Smooth muscle cell (in vitro differentiated cells): ENCODE results near the gene SPATA13. TPM values are rescaled to one million over a fixed set of nuclear protein-coding genes. Genes with fewer than 3 reads are reported as not detected.
"Not testable (repeated sequence)": the region's sequence is repeated elsewhere in the genome, so short reads cannot be mapped to it uniquely, and the experiment has no call there.

Source experiments
- DNase-seq: peaks from one replicate; lab custom pipeline; 2025; ENCODE audit not compliant: unreplicated experiment; lab: John Stamatoyannopoulos, UW
- H2AFZ ChIP-seq: fragments of 200-600 bp; sonication (generic); 2 replicates; pipeline ENCODE4 v1.6.0; 2016; ENCODE audit warnings: antibody characterized with exemption, low read depth, mild to moderate bottlenecking
- H3F3A ChIP-seq: fragments of 200-600 bp; sonication (generic); 2 replicates; pipeline ENCODE4 v1.6.0; 2017; ENCODE audit warnings: antibody characterized with exemption, low read depth
- H3K27ac ChIP-seq: fragments of 200-600 bp; sonication (generic); 2 replicates; pipeline ENCODE4 v1.5.1; 2016; ENCODE audit warnings: low read depth, mild to moderate bottlenecking
- H3K27me3 ChIP-seq: fragments of 200-600 bp; sonication (generic); 2 replicates; pipeline ENCODE4 v1.6.1; 2016; ENCODE audit warnings: low read depth, mild to moderate bottlenecking
- H3K36me3 ChIP-seq: fragments of 200-600 bp; sonication (generic); 2 replicates; pipeline ENCODE4 v1.5.1; 2016; ENCODE audit warnings: low read depth
- H3K4me1 ChIP-seq: fragments of 200-600 bp; sonication (generic); 2 replicates; pipeline ENCODE4 v1.5.1; 2016; ENCODE audit warnings: low read depth
- H3K4me2 ChIP-seq: fragments of 200-600 bp; sonication (generic); 2 replicates; pipeline ENCODE4 v1.6.0; 2016; ENCODE audit warnings: mild to moderate bottlenecking
- H3K4me3 ChIP-seq: fragments of 200-600 bp; sonication (generic); 2 replicates; pipeline ENCODE4 v1.5.1; 2016; ENCODE audit warnings: mild to moderate bottlenecking
- H3K79me2 ChIP-seq: fragments of 200-600 bp; sonication (generic); 2 replicates; pipeline ENCODE4 v1.6.0; 2016; ENCODE audit warnings: low read depth, mild to moderate bottlenecking
- H3K9ac ChIP-seq: fragments of 200-600 bp; sonication (generic); 2 replicates; pipeline ENCODE4 v1.6.0; 2016; ENCODE audit warnings: low read depth
- H3K9me3 ChIP-seq: fragments of 200-600 bp; sonication (generic); replicated peaks from 2 replicates; pipeline ENCODE4 v1.5.1; 2016; ENCODE audit warnings: low read depth
- H4K20me1 ChIP-seq: fragments of 200-600 bp; sonication (generic); 2 replicates; pipeline ENCODE4 v1.6.0; 2016; ENCODE audit warnings: low read depth
- WGBS: methylation state at CpG from one replicate; pipeline ENCODE4 v1.1.7; 2016; ENCODE audit warnings: low lambda C conversion rate; 5-methylcytosine and 5-hydroxymethylcytosine counted together
- polyA plus RNA-seq: library from polyadenylated mRNA; unstranded; fragments of >200 nt; fragmentation: Nextera tagmentation; extraction: Ambion mirVana; gene quantifications from 2 replicates; pipeline ENCODE4 v1.2.1, GENCODE V29; 2016
- total RNA-seq: library from RNA; depleted of rRNA; stranded (reverse); fragments of >200 nt; gene quantifications from 2 replicates; pipeline ENCODE4 v1.2.3, GENCODE V29; 2014
- TF ChIP-seq, protein P1 (sequence below): fragments of 200-600 bp; sonication (generic); IDR thresholded peaks from 2 replicates; pipeline ENCODE4 v1.5.1; 2017; ENCODE audit warnings: borderline replicate concordance, mild to moderate bottlenecking, antibody characterized with exemption; ENCODE audit not compliant: insufficient read depth, poor library complexity, severe bottlenecking

The SPATA13 gene
- total and polyA plus RNA-seq, 2 experiments from 2014 or later: 7.1 to 16.6 TPM

DNA sequence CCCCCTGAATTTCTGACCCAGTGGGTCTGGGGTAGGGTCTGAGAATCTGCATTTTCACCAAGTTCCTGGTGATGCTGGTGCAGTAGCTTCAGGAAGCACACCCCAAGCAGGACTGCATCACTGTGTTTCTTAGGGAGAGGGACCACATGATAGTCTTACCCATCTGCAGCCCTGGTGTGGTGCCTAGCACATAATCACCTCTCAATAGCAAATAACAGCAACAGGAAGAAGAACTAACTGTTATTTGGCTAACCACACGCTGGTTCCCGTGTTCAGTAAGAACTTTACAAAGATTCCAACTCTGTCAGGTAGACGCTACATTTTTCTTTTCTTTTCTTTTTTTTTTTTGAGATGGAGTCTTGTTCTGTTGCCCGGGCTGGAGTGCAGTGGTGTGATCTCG lies 41.9 kb upstream of the SPATA13 start:
- no peak for DNase-seq
- H3F3A ChIP-seq: no peaks in the 10 kb centered on the region
- no peaks in the 10 kb centered on the region for H4K20me1 ChIP-seq
- H3K27me3 ChIP-seq: no peaks in the 10 kb centered on the region
- no peak overlapping the region for H3K27ac ChIP-seq
- 90% methylated on average over 5 of the region's 5 CpGs for WGBS
- H3K9ac ChIP-seq: no peak overlapping the region
- H3K4me1 ChIP-seq: peaks cover 12% of the 10 kb centered on the region
- TF ChIP-seq, protein P1, sequence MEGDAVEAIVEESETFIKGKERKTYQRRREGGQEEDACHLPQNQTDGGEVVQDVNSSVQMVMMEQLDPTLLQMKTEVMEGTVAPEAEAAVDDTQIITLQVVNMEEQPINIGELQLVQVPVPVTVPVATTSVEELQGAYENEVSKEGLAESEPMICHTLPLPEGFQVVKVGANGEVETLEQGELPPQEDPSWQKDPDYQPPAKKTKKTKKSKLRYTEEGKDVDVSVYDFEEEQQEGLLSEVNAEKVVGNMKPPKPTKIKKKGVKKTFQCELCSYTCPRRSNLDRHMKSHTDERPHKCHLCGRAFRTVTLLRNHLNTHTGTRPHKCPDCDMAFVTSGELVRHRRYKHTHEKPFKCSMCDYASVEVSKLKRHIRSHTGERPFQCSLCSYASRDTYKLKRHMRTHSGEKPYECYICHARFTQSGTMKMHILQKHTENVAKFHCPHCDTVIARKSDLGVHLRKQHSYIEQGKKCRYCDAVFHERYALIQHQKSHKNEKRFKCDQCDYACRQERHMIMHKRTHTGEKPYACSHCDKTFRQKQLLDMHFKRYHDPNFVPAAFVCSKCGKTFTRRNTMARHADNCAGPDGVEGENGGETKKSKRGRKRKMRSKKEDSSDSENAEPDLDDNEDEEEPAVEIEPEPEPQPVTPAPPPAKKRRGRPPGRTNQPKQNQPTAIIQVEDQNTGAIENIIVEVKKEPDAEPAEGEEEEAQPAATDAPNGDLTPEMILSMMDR: no peak
- H3K4me3 ChIP-seq: no peak overlapping the region
- no peaks in the 10 kb centered on the region for H3K79me2 ChIP-seq
- H3K36me3 ChIP-seq: no peaks in the 10 kb centered on the region
- H2AFZ ChIP-seq: no peak overlapping the region
- H3K9me3 ChIP-seq: no peaks in the 10 kb centered on the region
- H3K4me2 ChIP-seq: no peak overlapping the region

DNA sequence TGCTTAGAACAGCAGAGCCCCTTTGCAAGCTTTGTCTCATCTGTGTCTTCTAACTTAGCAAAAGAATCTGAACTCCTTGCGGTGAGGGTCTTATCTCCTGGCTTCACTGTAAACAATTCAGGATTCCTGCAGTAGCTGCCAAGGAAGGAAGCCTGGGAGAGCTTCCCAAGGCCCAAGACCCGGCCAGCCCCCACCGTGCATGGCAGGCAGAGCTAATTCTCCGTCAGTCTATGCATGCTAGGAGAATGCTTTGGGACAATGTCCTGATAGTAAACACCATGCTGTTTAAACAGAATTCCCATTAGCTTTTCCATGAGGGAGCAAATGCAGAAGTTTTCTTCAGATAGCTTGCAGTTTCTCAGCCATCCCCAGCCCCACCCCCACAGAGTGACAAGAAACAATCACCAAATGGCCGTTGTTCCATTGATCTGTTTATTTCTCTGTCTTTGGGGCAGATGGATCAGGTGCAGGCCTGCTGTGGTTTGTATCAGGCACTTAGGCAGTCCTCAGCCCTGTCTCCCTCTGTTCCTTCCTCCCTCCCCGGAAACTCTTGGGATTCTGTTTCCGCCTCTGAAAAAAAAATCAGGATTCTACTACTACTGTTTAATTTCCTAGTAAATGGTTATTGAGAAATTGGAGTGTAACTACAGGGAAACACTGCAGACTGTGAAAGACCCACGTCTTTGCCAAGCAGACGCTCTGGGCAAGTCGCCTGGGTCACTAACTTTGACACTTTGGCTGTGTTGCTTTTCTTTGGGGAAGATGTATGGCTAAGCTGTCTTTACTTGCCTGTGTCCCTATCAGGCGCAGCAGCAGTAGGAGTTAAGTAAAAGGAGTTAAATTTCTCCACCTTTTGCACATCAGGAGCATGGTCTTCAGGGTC lies 40.7 kb upstream of the SPATA13 start:
- WGBS: 54% methylated on average over 11 of the region's 11 CpGs
- Histone ChIP-seq H3K36me3 (no peaks in the 10 kb centered on the region), H3K4me2 (peak overlapping the region; percentile 27), H3K27me3 (no peaks in the 10 kb centered on the region), H2AFZ (no peak overlapping the region), H3F3A (no peaks in the 10 kb centered on the region), H3K79me2 (no peaks in the 10 kb centered on the region), H3K9me3 (no peaks in the 10 kb centered on the region), H3K4me1 (peaks cover 12% of the 10 kb centered on the region), H3K4me3 (no peak overlapping the region), H3K27ac (no peak overlapping the region), H4K20me1 (no peaks in the 10 kb centered on the region), H3K9ac (no peak overlapping the region)
- no peak for DNase-seq
- TF ChIP-seq, protein P1: no peak

DNA sequence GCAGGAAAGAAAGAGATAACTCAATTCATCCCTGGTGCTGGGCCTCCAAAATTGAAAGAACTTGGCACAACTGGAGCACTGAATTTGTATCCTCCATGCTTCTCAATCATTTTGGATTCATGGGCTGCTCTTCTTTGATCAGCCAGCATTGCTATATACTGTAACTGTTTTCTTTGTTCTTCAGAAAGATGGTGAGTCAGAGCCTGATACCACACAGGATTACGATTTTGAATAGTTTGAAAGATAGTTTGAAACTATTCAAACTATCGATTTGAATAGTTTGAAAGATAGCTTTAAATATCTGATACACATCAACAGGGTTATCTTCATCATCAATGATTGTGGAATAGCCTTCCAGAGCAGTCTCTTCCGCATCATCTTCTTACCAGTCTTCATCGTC lies 38.5 kb upstream of the SPATA13 start:
- not testable (repeated sequence) for H3K4me3 ChIP-seq, H3K79me2 ChIP-seq, H3K27me3 ChIP-seq, H3K4me2 ChIP-seq, H3K9me3 ChIP-seq, H4K20me1 ChIP-seq, H3K36me3 ChIP-seq, DNase-seq, H3K27ac ChIP-seq, H3K9ac ChIP-seq, H2AFZ ChIP-seq, H3F3A ChIP-seq
- 90% methylated on average over 4 of the region's 4 CpGs for WGBS
- peaks cover 12% of the 10 kb centered on the region for H3K4me1 ChIP-seq

DNA sequence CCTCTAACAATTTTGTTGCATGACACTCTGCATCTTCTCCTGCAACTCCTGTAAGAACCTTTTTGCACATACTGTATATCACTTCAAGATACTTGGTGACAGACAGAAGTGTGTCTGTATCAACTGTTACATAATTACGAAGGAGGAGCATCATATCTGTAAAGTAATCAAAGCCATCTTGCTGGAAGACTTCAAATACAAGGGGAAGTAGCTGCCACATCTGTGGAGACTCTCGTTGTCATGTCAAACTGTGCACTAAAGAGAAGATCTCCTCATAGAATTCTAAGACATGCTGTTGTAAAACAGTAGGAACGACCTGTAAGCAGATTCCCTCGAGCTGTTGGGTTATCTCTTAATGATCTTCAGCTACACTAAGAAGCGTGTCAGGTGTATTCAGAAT lies 38.0 kb upstream of the SPATA13 start:
- no peak for DNase-seq
- no peak overlapping the region for H3K4me3 ChIP-seq
- no peak overlapping the region for H3K4me2 ChIP-seq
- 90% methylated on average over 5 of the region's 5 CpGs for WGBS
- H3K79me2 ChIP-seq: no peaks in the 10 kb centered on the region
- no peaks in the 10 kb centered on the region for H3K36me3 ChIP-seq
- TF ChIP-seq, protein P1: no peak
- no peak overlapping the region for H3K9ac ChIP-seq
- H2AFZ ChIP-seq: no peak overlapping the region
- H3K9me3 ChIP-seq: no peaks in the 10 kb centered on the region
- no peaks in the 10 kb centered on the region for H3K27me3 ChIP-seq
- H3F3A ChIP-seq: no peaks in the 10 kb centered on the region
- H4K20me1 ChIP-seq: no peaks in the 10 kb centered on the region
- H3K4me1 ChIP-seq: peaks cover 12% of the 10 kb centered on the region
- H3K27ac ChIP-seq: no peak overlapping the region
